Spinal cord (tissue), 10 donors: ENCODE results near the gene DZIP1. TPM values are rescaled to one million over a fixed set of nuclear protein-coding genes. Genes with fewer than 3 reads are reported as not detected.

Source experiments
- DNase-seq, 6 donors: peaks; one replicate each; pipeline versions ENCODE4 v3.0.0 to v3.0.0-alpha.2; 2013 to 2015; ENCODE audit warnings: low spot score in 6 of 6, low read depth in 4 of 6
- H3K27ac ChIP-seq: one replicate; pipeline ENCODE4 v1.5.1; 2013; ENCODE audit warnings: low read depth, low read length, control low read depth
- H3K27me3 ChIP-seq: one replicate; pipeline ENCODE4 v1.6.1; 2013; ENCODE audit warnings: low read length; ENCODE audit not compliant: control insufficient read depth, insufficient read depth
- H3K36me3 ChIP-seq: one replicate; pipeline ENCODE4 v1.6.1; 2013; ENCODE audit warnings: low read length; ENCODE audit not compliant: control insufficient read depth, insufficient read depth
- H3K4me1 ChIP-seq: one replicate; pipeline ENCODE4 v1.6.1; 2013; ENCODE audit warnings: low read length; ENCODE audit not compliant: control insufficient read depth, insufficient read depth
- H3K4me3 ChIP-seq: one replicate; pipeline ENCODE4 v1.5.1; 2013; ENCODE audit warnings: low read depth, low read length, control low read depth
- H3K9me3 ChIP-seq: one replicate; pipeline ENCODE4 v1.6.1; 2013; ENCODE audit warnings: low read length; ENCODE audit not compliant: control insufficient read depth, insufficient read depth
- WGBS: methylation state at CpG from one replicate; pipeline ENCODE4 v1.1.5; 2013; ENCODE audit warnings: missing lambda C conversion rate; ENCODE audit not compliant: insufficient coverage; 5-methylcytosine and 5-hydroxymethylcytosine counted together
- polyA plus RNA-seq, 2 donors: library from polyadenylated mRNA; unstranded; fragments of 120-200 nt; gene quantifications; one replicate each; pipeline ENCODE4 v1.2.1, GENCODE V29; 2013; ENCODE audit not compliant: insufficient read length in 2 of 2
- total RNA-seq, 2 donors: library from RNA; depleted of rRNA in 1 of 2; stranded (reverse); fragments of 120-200 nt in 1 of 2; fragments of >200 nt in 1 of 2; gene quantifications; one replicate each; pipeline versions ENCODE4 v1.2.3 to v1.2.4, GENCODE V29; 2013 to 2014
- donor health status: healthy.

The DZIP1 gene
- total and polyA plus RNA-seq, 4 donors: 73.6 to 136 (median 106) TPM

- H3K9me3 ChIP-seq: no peaks in the 10 kb centered on the region
- H3K4me3 ChIP-seq: no peak overlapping the region
- H3K4me1 ChIP-seq: no peaks in the 10 kb centered on the region
- H3K36me3 ChIP-seq: peaks cover 57% of the 10 kb centered on the region
- no peak overlapping the region for H3K27ac ChIP-seq
- 87% methylated on average over 5 of the region's 7 CpGs for WGBS
- DNase-seq: no peak
- H3K27me3 ChIP-seq: no peaks in the 10 kb centered on the region
Observed at GRCh38 chr13:95614641-95615245, 29.8 kb downstream of the DZIP1 start.

- Histone ChIP-seq H3K4me3 (no peak overlapping the region), H3K4me1 (peaks cover 6% of the 10 kb centered on the region), H3K36me3 (peaks cover 43% of the 10 kb centered on the region), H3K9me3 (no peaks in the 10 kb centered on the region), H3K27ac (no peak overlapping the region), H3K27me3 (no peaks in the 10 kb centered on the region)
- DNase-seq: no peak
- 95% methylated on average over 4 of the region's 6 CpGs for WGBS
Observed at GRCh38 chr13:95608640-95609323, 35.7 kb downstream of the DZIP1 start.

GRCh38 chr13:95607366-95607765 is 37.1 kb downstream of the DZIP1 start:
- peaks cover 8% of the 10 kb centered on the region for H3K4me1 ChIP-seq
- peaks cover 44% of the 10 kb centered on the region for H3K36me3 ChIP-seq
- no CpG with 5 or more reads among the region's 1 CpG for WGBS
- no peak overlapping the region for H3K4me3 ChIP-seq
- no peaks in the 10 kb centered on the region for H3K9me3 ChIP-seq
- H3K27me3 ChIP-seq: no peaks in the 10 kb centered on the region
- H3K27ac ChIP-seq: no peak overlapping the region
- DNase-seq: no peak

- H3K9me3 ChIP-seq: no peaks in the 10 kb centered on the region
- DNase-seq: no peak
- H3K36me3 ChIP-seq: peaks cover 48% of the 10 kb centered on the region
- H3K4me1 ChIP-seq: peaks cover 8% of the 10 kb centered on the region
- no peak overlapping the region for H3K4me3 ChIP-seq
- 100% methylated on average over 1 of the region's 3 CpGs for WGBS
- H3K27me3 ChIP-seq: no peaks in the 10 kb centered on the region
- no peak overlapping the region for H3K27ac ChIP-seq
Observed at GRCh38 chr13:95605448-95606125, 38.9 kb downstream of the DZIP1 start.

- WGBS: no CpG with 5 or more reads among the region's 3 CpGs
- H3K27me3 ChIP-seq: no peaks in the 10 kb centered on the region
- H3K4me1 ChIP-seq: peaks cover 8% of the 10 kb centered on the region
- no peak overlapping the region for H3K4me3 ChIP-seq
- H3K9me3 ChIP-seq: no peaks in the 10 kb centered on the region
- H3K36me3 ChIP-seq: peaks cover 42% of the 10 kb centered on the region
- no peak overlapping the region for H3K27ac ChIP-seq
- DNase-seq: no peak
Observed at GRCh38 chr13:95604556-95604915, 40.0 kb downstream of the DZIP1 start.

GRCh38 chr13:95603887-95604555 is 40.5 kb downstream of the DZIP1 start:
- DNase-seq: peak; percentile 29 to 92 (median 48)
- Histone ChIP-seq H3K9me3 (no peaks in the 10 kb centered on the region), H3K4me3 (no peak overlapping the region), H3K27me3 (no peaks in the 10 kb centered on the region), H3K27ac (no peak overlapping the region), H3K4me1 (peaks cover 8% of the 10 kb centered on the region), H3K36me3 (peaks cover 42% of the 10 kb centered on the region)
- 50% methylated on average over 10 of the region's 12 CpGs for WGBS

- H3K27ac ChIP-seq: no peak overlapping the region
- no peak overlapping the region for H3K4me3 ChIP-seq
- 96% methylated on average over 6 of the region's 6 CpGs for WGBS
- H3K27me3 ChIP-seq: no peaks in the 10 kb centered on the region
- H3K9me3 ChIP-seq: no peaks in the 10 kb centered on the region
- no peak for DNase-seq
- H3K4me1 ChIP-seq: peaks cover 8% of the 10 kb centered on the region
- H3K36me3 ChIP-seq: peaks cover 35% of the 10 kb centered on the region
Observed at GRCh38 chr13:95601906-95602305, 42.6 kb downstream of the DZIP1 start.

- Histone ChIP-seq H3K27ac (no peak overlapping the region), H3K27me3 (no peaks in the 10 kb centered on the region), H3K4me3 (no peak overlapping the region), H3K9me3 (no peaks in the 10 kb centered on the region), H3K4me1 (peaks cover 8% of the 10 kb centered on the region), H3K36me3 (peaks cover 33% of the 10 kb centered on the region)
- 85% methylated on average over 2 of the region's 2 CpGs for WGBS
- no peak for DNase-seq
Observed at GRCh38 chr13:95601216-95601615, 43.3 kb downstream of the DZIP1 start.

GRCh38 chr13:95596701-95597100 is 47.8 kb downstream of the DZIP1 start:
- Histone ChIP-seq H3K9me3 (no peaks in the 10 kb centered on the region), H3K4me1 (no peaks in the 10 kb centered on the region), H3K27ac (no peak overlapping the region), H3K27me3 (no peaks in the 10 kb centered on the region), H3K36me3 (peaks cover 7% of the 10 kb centered on the region), H3K4me3 (no peak overlapping the region)
- DNase-seq: peak in 1 of 6 donors; percentile 10
- WGBS: 71% methylated on average over 1 of the region's 1 CpG
